ENCODE data around the gene CCDC178.
"Not testable (repeated sequence)": the region's sequence is repeated elsewhere in the genome, so short reads cannot be mapped to it uniquely, and the experiment has no call there.

CCDC178 gene

DNA sequence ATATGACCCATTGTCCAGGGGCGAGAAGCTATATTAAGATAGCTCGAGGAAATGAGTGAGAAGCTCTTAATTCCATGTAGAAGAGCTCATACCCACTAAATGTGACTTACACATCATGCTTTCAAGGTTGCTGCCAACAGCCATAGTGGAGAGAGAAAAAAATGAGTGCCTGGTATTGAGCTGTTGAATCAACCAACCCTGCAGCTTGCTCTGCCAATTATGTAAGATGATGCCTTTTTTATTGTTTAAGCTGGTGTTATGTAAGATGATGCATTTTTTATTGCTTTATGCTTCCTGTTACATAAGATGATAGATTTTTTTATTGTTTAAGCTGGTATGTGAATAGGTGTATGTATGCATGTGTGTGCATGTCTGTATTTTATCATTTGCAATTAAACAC, 228.2 kb downstream of the CCDC178 start:
- no peak for DNase-seq (ENCODE audit: low read depth)

GRCh38 chr18:33210575-33211189, 229.8 kb downstream of the CCDC178 start:
- DNase-seq (ENCODE audit: low read depth), result peak; percentile 23

- no peak for DNase-seq (ENCODE audit: low read depth)
Observed at GRCh38 chr18:33205777-33206176, 234.7 kb downstream of the CCDC178 start.

GRCh38 chr18:33201509-33201926, 239.0 kb downstream of the CCDC178 start:
- no peak for DNase-seq (ENCODE audit: low read depth)

DNA sequence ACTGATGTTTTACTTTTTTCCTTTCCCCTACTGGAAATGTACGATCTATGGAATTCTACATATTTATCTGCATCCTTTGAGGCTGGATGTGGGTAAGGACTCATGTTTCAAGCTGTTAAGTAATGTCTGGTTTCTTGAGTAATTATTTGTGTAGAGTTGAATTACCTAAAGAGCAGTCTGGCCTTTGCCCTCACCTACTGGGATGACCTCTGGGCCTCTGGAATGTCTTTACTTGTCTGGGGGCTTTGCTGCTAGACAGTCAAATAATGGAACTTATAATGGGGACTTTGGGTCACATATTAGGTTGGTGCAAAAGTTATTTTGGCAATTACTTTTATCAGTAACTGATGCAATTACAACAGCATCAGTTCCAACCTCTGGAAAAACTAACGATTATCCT, 244.7 kb downstream of the CCDC178 start:
- DNase-seq (ENCODE audit: low read depth), result no peak

- no peak for DNase-seq (ENCODE audit: low read depth)
Observed at GRCh38 chr18:33194793-33195192, 245.7 kb downstream of the CCDC178 start.

DNA sequence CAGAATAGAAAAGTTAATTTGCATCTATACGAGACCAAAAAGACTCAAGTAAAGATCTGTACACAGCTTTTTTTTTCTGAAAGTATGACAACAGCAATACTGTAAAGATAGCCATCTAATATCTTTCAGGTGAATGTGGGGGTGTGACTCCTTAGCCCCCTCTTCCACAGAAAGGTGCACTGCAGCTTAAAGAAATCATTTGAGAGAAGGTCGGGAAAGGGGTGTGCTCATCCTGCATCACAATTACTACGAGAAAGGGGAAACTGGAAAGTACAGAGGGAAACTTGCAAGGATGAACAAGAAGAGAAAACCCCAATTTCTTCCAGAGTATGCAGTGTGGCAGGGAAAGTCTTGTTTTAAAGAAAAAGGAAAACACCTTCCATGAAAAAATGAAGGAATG, 255.6 kb downstream of the CCDC178 start:
- no peak for DNase-seq (ENCODE audit: low read depth)

- no peak for DNase-seq (ENCODE audit: low read depth)
Observed at GRCh38 chr18:33184175-33184574, 256.3 kb downstream of the CCDC178 start.

GRCh38 chr18:33183136-33183535, 257.4 kb downstream of the CCDC178 start:
- no peak for DNase-seq (ENCODE audit: low read depth)

- no peak for DNase-seq (ENCODE audit: low read depth)
Observed at GRCh38 chr18:33181016-33181415, 259.5 kb downstream of the CCDC178 start.

DNA sequence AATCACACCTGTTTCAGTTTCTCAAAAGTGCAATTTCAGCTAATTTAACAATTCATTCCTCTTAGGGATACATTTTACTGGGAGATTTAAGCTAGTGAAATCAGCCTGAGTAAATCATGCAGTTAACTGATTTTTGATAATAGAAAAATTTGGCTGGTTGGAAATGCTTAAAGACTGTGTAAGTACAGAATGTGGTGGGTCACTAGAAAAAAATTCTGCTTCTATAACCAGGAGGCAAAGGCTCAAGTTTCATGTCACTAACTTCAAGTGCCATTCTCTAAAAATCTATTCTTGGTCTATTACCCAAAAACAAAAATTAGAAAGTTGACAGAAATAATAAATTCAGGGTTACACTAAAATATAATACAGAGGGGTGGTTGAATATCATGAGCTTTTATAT, 271.3 kb downstream of the CCDC178 start:
- no peak for DNase-seq (ENCODE audit: low read depth)

DNA sequence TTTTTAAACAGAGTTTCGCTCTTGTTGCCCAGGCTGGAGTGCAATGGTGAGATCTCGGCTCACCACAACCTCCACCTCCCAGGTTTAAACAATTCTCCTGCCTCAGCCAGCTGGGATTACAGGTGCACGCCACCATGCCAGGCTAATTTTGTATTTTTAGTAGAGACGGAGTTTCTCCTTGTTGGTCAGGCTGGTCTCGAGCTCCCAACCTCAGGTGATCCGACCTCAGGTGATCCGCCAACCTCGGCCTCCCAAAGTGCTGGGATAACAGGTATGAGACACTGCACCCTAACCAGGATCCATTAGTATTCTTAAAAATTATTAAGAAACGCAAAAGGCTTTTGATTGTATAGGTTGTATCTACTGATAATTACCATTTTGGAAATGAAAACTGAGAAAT, 276.4 kb downstream of the CCDC178 start:
- not testable (repeated sequence) for DNase-seq (ENCODE audit: low read depth)

GRCh38 chr18:33161131-33161530, 279.4 kb downstream of the CCDC178 start:
- no peak for DNase-seq (ENCODE audit: low read depth)

- DNase-seq (ENCODE audit: low read depth), result no peak
Observed at GRCh38 chr18:33159151-33159550, 281.4 kb downstream of the CCDC178 start.

- DNase-seq (ENCODE audit: low read depth), result no peak
Observed at GRCh38 chr18:33157893-33158292, 282.6 kb downstream of the CCDC178 start.

GRCh38 chr18:33156906-33157470, 283.5 kb downstream of the CCDC178 start:
- no peak for DNase-seq (ENCODE audit: low read depth)

DNA sequence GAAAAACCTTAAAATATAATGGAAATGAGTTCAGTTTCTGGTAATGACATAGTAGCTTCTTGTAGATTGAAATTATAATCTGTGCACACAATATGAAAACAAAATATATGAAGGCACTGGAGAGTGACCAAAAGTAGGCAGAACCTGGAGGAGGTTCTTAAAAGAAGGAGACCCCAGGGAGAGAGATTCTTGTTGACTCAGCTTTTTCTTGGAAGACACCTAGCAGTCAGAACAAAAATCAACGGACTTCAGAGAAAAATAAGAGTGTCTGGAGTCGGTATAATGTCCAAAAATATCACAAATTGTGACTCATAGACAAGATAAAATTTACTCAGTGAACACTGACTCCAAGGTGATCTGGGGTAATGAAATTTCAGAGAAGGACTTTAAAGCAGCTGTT, 286.5 kb downstream of the CCDC178 start:
- DNase-seq (ENCODE audit: low read depth), result no peak

GRCh38 chr18:33152376-33152775, 288.1 kb downstream of the CCDC178 start:
- no peak for DNase-seq (ENCODE audit: low read depth)

DNA sequence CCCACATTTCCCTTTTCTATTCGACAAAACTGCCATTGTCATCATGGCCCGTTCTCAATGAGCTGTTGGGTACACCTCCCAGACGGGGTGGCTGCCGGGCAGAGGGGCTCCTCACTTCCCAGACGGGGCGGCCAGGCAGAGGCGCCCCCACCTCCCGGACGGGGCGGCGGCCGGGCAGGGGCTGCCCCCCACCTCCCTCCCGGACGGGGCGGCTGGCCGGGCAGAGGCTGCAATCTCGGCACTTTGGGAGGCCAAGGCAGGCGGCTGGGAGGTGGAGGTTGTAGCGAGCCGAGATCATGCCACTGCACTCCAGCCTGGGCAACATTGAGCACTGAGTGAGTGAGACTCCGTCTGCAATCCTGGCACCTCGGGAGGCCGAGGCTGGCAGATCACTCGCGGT, 292.7 kb downstream of the CCDC178 start:
- DNase-seq (ENCODE audit: low read depth), result not testable (repeated sequence)

- DNase-seq (ENCODE audit: low read depth), result no peak
Observed at GRCh38 chr18:33146014-33146413, 294.5 kb downstream of the CCDC178 start.

- DNase-seq (ENCODE audit: low read depth), result no peak
Observed at GRCh38 chr18:33135951-33136660, 304.4 kb downstream of the CCDC178 start.

GRCh38 chr18:33132657-33133056, 307.9 kb downstream of the CCDC178 start:
- no peak for DNase-seq (ENCODE audit: low read depth)

DNA sequence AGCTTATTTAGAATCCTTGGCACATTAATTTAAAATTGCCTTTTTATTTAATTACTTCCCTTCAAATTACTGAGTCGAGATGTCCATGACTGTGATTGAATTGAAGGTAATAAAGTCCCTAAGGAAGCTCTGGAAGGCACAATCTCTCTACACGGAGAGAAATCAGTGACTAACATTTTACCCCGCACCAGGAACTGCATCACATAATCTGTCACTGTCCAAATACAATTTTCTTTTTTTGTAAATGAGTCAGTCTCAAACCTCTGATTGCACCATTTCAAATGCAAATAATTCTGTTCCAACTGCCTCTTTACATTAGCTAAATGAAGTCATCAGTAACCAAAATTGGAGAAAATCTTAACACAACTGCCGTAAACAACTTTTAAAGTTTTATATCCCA, 311.9 kb downstream of the CCDC178 start:
- no peak for DNase-seq (ENCODE audit: low read depth)
